HG02943 (cell line): ENCODE measurements around the gene PLEKHA4.
A peak's percentile ranks its signal among the peaks of the same experiment; 100 is the strongest.
"Not testable (repeated sequence)": the region's sequence is repeated elsewhere in the genome, so short reads cannot be mapped to it uniquely, and the experiment has no call there.

Experiments
- ATAC-seq: cut with Tn5 transposase; IDR thresholded peaks from one replicate; pipeline ENCODE4 v1.9.1; 2021; ENCODE audit warnings: mild to moderate bottlenecking, low read depth, moderate library complexity; ENCODE audit not compliant: unreplicated experiment

PLEKHA4 gene

DNA sequence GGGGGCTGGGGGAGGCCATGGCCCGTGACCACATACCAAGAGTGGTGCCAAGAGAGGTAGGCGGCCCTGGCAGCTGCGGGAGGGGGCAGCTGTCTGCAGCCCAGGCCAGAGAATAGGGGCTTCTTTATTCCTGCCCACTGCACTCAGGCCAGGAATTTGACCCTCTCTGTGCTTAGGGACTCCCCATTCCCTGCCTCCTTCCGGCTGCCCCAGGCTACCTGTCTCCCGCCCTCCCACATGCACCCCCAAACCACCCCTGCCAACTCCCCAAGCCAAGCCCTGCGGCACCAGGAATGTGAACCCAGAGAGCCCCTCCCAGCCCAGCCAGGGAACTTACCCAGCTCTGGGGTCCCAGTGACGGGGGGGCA is 687 bp downstream of the PLEKHA4 start:
- no peak for ATAC-seq

DNA sequence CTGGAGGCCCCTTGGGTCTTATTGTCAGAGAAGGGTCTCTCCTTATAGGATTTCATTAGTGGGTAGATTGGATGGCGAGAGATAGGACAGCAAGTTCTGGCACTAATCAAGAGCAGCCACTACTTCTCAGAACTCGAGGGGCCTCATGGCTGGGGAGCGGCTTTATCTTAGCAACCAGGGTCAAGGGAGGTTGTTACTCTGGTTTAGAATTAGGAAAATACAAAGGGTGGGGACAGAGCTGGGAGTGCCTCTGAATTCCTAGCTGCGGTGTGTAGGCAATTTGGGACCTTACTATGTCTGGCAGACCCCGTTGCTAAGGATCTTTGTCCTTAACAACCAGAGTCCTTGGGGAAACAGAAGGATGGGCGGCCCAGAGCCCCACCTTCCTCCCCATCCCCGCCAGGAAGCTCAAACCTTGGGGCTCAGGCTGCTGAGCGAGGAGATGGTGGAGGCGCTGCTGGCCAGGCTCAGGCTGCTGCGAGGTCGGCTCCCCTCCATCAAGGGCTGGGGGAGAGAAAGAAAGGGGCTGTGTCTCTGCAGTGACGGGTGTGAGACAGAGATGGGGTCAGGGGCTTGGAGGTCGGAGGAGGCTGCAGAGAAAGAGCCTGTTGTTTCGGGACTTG is 1.2 kb downstream of the PLEKHA4 start:
- no peak for ATAC-seq

DNA sequence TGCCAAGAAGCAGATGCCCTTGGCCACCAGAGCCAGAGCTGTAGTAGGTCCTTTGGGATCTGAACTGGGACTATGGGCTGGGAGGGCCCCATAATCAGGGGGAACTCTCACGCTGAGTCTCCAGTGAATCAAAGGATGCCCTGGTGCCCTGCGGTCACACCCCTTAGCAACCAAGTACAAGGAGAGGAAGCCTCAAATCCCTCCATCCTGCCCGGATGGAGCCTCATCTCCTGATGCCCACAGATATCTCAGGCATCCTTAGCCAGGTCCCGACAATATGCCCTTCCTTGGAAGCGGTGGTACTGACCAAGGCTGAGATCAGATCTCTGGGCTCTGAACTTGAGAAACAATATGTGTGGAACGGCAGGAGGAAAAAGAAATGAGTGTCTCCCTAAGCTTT is 1.7 kb downstream of the PLEKHA4 start:
- no peak for ATAC-seq

DNA sequence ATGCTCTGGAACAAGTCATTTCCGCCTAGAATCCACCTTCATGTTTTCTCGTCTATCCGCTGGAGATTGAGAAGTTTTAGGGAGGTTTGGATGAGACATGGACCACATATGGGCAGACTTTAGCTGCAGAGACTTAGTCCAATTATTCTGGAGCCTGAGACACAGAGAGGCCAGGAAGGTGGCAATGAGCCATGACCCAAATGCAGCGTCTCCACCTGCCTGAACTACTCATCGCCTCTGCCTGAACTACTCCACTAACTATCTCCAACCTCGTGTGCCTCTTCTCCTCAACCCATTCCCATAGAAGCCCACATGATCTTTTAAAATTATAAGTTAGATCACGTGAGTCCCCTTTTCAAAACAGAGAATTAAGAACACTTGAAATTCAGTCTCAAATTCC is 5.6 kb downstream of the PLEKHA4 start:
- ATAC-seq = no peak

DNA sequence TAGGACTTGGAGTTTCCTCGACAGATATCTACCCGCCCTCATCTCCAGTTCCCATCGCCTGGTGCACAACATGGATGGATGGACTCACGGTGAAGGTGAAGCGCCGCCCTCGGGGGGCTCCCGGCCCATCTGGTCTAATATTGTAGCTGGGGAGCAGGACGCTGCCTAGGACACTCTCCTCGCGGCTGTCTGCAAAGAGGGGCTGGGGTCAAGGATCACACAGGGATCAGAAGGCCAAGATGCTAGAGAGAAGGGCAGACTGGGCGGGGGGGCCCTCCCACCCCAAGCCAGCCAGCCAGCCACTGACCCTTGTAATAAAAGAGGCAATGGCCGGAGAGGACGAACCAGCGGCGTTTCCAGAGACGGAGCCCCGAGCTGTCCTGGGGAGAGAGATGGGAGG is 7.1 kb downstream of the PLEKHA4 start:
- no peak for ATAC-seq

DNA sequence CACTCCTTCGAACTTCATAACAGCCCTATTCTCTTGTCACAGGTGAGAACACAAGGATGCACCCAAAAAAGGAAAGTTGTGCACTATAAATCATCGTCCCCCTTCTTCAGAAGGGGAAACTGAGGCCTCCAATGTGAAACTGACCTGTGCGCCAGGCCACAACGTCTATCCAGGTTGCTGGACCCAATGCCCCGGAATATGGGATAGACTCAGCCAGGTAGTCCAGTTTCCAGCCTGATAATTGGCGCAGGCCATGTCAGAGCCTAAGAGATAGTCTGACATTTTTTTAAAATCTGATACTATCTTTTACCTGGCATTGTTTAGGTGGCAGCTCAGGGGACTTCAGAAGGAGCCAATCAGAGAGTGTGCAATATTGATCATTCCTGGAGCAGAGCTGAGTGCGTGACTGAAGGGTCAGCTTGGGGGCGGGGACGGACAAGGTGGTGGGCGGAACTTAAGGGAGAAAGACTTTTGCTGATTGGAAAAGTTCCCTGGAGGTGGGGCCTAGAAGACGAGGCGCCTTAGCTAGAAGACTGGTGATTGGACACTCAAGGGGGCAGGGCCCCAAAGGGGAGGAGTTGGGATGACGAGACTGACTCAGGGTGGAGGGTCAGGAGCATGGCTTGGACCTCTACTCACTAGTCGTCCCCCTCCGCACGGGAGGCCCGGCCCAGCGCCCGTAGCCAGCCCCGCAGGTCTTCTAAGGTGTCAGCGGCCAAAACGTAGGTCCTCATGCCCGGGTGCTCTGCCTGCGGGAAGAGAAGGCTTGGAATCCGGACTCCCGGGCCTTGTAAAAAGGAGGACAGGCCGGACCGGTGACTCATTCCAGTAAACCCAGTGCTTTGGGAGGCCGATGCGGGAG is 8.5 kb downstream of the PLEKHA4 start:
- no peak for ATAC-seq

DNA sequence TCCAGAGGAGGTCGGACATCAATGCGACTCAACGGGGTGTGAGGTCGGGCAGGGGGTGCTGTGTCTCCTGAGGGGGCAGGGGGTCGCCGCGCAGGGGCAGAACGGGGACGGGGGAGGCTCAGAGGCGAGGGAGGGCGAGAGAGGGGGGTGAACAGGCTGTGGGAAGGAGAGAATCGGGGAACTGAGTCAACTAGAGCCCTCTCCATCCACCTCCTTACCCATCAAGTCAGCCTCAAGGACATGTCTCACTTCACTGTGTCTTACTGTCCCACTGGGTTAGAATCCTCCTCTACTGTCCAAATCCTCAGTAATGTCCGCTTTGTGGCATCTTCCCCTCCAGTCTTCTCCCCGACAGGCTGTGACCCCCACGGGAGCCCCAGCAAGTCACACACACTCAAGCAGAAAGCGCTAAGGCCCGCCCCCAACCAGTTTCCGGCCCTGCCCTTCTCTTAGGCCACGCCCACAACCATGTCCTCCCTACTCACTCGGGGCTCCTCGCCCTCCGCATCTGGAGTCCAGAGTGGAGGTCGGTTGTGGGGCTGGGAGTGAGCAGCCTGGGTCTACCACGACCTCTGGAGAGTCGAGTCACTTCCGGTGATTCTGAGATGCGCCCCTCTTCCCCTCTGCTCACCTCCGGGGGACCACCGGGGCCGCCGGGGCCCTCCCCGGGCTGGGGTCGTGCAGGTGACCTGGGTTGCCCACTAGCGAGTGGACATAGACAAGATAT is 9.3 kb downstream of the PLEKHA4 start:
- ATAC-seq = peak; percentile 68

DNA sequence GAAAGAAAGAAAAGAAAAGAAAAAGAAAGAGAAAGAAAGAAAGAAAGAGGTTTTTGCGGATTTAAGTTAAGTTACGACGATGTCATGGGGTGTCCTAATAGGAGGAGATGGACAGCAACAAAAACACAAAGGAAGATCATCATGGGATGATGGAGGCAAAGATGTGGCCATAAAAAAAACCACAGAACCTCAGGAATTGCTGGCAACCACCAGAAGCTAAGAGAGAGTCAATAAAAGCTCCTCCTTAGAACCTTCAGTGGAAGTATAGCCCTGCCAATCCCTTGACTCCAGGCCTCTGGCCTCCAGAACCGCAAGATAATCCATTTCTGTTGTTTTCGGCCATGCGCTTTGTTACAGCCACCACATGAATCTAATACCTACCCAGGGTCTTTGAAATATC is 11.5 kb downstream of the PLEKHA4 start:
- no peak for ATAC-seq

DNA sequence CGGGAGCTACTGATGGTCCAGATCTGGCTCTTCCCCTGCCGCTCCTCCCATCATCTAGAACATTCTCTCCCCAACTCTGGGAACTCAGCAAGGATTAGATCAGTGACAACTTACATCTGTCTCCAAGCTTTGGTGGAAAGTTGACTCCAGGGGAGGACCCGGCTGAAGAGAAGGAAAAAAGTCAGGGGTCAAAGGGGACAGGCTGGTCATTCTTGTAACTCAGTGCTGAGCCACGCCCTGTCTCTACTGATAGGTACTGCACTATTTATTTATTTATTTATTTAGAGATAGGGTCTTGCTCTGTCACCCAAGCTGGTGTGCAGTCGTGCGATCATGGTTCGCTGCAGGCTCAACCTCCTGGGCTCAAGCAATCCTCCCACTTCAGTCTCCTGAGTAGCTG is 14.3 kb downstream of the PLEKHA4 start:
- no peak for ATAC-seq

DNA sequence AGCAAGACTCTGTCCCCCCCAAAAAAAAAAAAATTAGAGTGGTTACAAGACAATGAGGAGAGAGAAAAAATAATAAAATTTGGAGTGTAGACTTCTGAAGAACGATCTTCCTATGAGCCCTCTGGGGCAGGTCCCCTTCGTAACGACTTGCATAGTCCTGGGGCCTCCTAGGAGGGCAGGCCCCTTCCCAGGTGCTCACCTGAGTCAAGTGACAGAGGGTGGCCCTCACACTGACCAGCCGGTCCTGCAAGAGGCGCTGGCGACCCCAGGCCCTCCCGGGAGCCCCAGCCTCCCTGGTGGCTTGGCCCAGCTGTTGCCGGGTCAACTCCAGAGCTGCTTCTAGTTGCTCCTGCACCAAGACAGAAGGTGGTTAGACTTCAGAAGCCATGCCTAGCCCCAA is 14.9 kb downstream of the PLEKHA4 start:
- ATAC-seq = no peak

DNA sequence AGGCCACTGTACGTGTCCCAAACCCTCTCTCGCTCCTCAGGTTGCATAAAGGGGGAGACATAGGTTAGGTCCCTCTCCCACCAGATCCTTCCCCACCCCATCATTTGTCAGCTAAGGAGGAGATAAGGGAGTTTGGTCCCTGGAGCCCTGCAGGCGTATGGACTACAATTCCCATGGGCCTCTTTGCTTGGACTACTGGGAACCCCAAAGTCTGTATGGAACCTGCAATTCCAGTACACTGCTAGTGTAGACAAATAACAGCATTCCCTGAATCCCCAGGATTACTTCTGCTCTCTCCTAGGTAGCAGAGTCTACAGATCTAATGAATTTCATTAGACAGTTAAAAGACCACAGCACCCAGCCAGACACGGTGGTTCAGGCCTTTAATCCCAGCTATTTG is 16.1 kb downstream of the PLEKHA4 start:
- no peak for ATAC-seq

DNA sequence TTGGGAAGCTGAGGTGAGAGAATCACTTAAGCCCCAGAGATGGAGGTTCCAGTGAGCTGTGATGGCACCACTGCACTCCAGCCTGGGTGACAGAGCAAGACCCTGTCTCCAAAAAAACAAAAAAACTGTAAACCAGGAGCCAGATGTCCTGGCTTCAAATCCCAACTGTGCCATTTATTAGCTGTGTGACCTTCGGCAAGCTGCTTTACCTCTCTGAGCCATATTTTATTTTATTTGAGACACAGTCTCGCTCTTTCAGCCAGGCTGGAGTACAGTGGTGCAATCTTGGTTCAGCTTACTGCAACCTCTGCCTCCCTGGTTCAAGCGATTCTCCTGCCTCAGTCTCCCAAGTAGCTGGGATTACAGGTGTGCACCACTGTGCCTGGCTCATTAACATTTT is 21.8 kb downstream of the PLEKHA4 start:
- ATAC-seq = not testable (repeated sequence)

DNA sequence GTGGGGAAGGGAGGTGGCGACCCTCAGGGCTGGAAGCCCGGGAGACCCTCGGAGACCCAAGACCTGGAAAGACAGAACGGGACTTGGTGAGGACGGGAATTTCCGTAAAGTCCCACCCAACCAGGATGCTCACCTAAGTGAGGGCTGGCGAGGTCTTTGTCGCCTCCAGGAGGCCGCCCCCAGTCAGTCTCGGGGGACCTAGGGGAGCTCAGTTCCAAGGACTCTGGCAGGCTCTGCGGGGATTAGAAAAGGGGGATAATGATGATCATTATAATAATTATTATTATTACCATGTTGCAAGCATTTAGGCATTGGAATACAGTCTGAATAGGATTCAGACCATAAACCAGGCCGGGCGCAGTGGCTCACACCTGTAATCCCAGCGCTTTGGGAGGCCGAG is 23.0 kb downstream of the PLEKHA4 start:
- ATAC-seq = no peak

DNA sequence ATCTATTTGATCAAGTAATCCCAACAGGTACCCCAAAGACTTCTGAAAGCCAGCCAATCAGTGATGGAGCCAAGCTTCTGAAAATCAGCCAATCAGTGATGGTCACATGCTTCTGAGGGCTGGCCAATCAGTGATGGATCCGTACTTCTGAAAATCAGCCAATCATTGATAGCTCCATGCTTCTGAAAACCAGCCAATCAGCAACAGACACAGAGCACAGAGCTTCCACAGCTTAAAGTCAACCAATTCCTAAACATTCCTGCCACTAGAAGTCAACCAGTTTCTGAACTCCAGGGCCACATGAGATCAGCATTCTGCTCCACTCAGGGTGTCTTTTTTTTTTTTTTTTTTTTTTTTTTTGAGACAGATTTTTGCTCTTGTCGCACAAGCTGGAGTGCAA is 23.9 kb downstream of the PLEKHA4 start:
- ATAC-seq = no peak

DNA sequence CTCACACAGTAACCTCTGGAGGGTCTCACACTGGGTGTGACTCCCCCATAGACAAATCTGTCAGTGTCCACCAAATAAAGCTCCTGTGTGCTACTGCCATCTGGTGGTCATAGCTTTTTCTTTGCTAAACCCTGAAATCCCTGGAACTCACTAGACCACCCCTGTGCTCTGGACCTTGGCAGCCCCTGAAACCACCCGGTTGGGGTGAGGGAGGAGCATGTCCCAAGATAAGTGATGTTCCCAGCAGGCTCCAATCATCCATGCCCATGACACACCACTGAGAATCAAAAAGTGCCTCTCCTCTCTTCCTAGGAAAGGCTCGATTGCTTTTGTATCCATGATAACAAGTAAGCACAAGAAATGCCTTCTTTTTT is 25.6 kb downstream of the PLEKHA4 start:
- no peak for ATAC-seq

DNA sequence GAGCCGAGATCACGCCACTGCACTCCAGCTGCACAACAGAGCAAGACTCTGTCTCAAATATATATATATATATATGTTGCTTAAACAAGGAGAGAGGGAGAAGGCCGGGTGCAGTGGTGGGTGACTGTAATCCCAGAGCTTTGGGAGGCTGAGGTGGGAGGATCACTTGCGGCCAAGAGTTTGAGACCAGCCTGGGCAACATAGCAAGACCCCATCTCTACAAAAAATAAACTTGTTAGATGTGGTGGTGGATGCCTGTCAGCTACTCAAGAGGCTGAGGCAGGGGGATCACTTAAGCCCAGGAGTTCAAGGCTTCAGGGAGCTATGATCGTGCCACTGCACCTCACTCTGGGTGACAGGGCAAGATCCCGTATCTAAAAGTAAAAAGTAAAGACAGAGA is 26.8 kb downstream of the PLEKHA4 start:
- ATAC-seq = no peak

DNA sequence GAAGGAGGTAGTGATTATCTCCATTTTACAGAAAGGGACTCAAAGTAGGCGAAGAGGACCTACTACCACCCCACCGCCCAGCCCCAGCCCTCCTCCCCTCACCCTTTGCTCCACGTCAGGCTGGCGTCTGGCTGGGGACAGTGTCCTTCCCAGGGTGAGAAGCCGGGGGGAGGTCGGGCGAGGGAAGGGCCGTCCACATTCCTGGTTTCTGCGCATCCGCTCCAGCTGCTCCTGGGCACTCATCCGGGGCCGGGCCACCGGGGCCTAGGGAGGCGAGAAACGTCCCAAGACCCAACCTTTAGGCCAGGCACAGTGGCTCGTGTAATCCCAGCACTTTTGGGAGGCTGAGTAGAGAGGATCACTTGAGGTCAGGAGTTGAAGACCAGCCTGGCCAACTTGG is 27.4 kb downstream of the PLEKHA4 start:
- ATAC-seq = no peak

DNA sequence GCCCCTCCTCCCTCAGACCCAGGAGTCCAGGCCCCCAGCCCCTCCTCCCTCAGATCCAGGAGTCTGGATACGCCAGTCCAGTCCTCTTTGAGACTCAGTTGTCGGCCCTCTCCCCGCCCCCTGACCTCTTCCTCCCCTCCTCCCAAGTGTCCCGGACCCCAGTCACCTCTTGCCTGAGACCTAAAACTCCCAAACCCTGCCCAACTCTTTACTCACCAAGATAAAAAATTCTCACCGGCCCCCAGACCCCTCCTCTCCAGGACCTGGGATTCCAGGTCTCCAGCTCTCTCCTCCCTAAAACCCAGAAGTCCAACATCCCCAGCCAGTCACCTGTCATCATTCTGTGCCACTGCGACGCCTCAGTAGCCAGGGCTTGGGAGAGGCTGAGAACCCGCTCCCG is 30.7 kb downstream of the PLEKHA4 start:
- no peak for ATAC-seq

DNA sequence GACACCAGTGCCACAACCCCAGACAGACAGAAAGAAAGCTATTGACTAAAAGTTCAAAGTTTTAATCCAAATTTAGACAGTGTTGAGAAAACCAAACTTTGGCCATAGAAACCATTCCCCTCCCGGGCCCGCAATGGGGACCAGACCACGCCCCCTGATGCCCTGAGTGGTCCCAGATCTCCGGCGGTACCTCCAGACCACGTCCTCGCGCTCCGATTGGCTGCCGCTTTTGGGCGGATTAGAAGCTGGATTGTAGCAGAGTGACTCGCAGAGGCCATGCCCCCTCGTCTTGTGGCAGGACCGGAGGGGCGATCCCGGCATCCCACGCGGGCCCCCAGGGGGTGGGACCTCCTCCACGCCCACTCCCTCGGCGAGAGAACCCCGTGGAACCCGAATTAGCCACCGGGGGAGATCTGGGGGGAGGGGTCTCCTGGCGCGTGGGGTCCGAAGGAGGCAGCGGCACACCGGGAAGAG is 31.3 kb downstream of the PLEKHA4 start:
- ATAC-seq = no peak

DNA sequence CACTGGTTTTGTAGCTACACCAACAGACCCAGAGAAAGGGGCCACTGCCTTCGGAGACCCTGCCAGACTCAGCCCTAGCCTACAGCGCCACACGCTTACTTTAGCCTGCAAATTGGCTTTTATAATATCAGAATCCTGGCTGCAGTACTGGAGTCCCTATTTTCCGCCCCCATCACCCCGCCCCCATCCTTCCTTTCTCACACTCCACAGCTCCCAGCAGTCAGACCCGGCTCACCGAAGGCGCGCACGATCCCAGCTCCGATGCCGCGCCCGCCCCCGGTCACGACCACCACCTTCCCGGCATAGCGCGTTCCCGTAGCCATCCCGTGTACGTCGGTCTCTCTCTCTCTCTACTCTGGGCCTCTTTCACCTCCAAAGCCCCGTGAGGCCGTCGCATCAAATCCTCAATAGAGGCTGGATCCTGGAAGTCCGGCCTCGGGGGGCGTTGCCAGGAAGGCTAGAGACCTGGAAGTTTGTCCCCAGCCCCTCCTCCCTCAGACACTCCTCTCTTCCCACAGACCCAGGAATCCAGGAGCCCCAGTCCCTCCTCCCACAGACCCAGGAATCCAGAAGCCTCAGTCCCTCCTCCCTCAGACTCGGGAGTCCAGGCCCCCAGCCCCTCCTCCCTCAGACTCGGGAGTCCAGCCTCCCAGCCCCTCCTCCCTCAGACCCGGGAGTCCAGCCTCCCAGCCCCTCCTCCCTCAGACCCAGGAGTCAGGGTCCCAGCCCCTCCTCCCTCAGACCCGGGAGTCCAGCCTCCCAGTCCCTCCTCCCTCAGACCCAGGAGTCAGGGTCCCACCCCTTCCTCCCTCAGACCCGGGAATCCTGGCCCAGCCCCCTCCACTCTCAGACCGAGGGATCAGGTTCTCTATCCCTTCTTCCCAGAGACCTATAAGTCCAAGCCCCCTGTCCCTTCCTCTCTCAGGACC is 32.1 kb downstream of the PLEKHA4 start, which contains the start of gene HSD17B14:
Gene HSD17B14, minus strand, starts transcription at position 403 of the 929 bp plus-strand sequence. Its CDS starts 80 bp downstream, at position 323.
- ATAC-seq = no peak
